Measurements from ENCODE around the gene ARHGEF18. TPM values are rescaled to one million over a fixed set of nuclear protein-coding genes. Genes with fewer than 3 reads are reported as not detected.
"Not testable (repeated sequence)": the region's sequence is repeated elsewhere in the genome, so short reads cannot be mapped to it uniquely, and the experiment has no call there.

ARHGEF18 gene
- 45.3 to 50.3 TPM (median 47.8 TPM) in 3 replicates for total RNA-seq

GRCh38 chr19:7348587-7349230 is at the start of gene ARHGEF18:
Gene ARHGEF18, plus strand, starts transcription at chr19:7348937. Its CDS starts 13,954 bp downstream, at chr19:7362891.
- H3K4me3 Mint-ChIP-seq: no peak within 1 kb of the TSS
- no peaks in the 10 kb centered on the region for H3K4me1 Mint-ChIP-seq
- no peak within 1 kb of the TSS for H3K27ac Mint-ChIP-seq
- H3K27me3 Mint-ChIP-seq (ENCODE audit: low read depth): peaks cover 5% of the 10 kb centered on the region
- H3K9me3 Mint-ChIP-seq: peaks cover 6% of the 10 kb centered on the region
- no peak for DNase-seq (ENCODE audit: low spot score in 2 of 2, unreplicated experiment in 2 of 2)
- TF ChIP-seq, protein P1, sequence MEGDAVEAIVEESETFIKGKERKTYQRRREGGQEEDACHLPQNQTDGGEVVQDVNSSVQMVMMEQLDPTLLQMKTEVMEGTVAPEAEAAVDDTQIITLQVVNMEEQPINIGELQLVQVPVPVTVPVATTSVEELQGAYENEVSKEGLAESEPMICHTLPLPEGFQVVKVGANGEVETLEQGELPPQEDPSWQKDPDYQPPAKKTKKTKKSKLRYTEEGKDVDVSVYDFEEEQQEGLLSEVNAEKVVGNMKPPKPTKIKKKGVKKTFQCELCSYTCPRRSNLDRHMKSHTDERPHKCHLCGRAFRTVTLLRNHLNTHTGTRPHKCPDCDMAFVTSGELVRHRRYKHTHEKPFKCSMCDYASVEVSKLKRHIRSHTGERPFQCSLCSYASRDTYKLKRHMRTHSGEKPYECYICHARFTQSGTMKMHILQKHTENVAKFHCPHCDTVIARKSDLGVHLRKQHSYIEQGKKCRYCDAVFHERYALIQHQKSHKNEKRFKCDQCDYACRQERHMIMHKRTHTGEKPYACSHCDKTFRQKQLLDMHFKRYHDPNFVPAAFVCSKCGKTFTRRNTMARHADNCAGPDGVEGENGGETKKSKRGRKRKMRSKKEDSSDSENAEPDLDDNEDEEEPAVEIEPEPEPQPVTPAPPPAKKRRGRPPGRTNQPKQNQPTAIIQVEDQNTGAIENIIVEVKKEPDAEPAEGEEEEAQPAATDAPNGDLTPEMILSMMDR (IDR thresholded peaks at IDR 0.05; ENCODE audit: unreplicated experiment): no peak
- H3K36me3 Mint-ChIP-seq: peaks cover 4% of the 10 kb centered on the region

DNA sequence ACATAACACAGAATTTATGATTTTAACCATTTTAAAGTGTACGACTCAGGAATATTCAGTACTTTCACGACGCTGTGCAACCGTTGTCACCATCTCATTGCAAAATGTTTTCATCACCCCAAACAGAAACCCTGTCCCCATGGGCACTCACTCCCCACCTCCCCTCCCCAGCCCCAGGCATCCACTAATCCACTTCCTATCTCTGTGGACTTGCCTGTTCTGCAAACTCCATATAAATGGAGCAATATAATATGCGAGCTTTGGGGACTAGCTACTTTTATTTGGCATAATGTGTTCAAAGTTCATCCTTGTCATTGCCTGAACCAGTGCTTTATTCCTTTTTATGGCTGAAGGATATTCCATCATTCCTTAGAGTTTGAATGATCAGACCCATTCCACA is 47.2 kb upstream of the ARHGEF18 start:
- no peak overlapping the region for H3K27ac Mint-ChIP-seq
- TF ChIP-seq, protein P1 (IDR thresholded peaks at IDR 0.05; ENCODE audit: unreplicated experiment): no peak
- peaks cover 17% of the 10 kb centered on the region for H3K27me3 Mint-ChIP-seq (ENCODE audit: low read depth)
- no peak for DNase-seq (ENCODE audit: low spot score in 2 of 2, unreplicated experiment in 2 of 2)
- no peaks in the 10 kb centered on the region for H3K9me3 Mint-ChIP-seq
- no peak overlapping the region for H3K4me3 Mint-ChIP-seq
- no peaks in the 10 kb centered on the region for H3K36me3 Mint-ChIP-seq
- peaks cover 2% of the 10 kb centered on the region for H3K4me1 Mint-ChIP-seq

DNA sequence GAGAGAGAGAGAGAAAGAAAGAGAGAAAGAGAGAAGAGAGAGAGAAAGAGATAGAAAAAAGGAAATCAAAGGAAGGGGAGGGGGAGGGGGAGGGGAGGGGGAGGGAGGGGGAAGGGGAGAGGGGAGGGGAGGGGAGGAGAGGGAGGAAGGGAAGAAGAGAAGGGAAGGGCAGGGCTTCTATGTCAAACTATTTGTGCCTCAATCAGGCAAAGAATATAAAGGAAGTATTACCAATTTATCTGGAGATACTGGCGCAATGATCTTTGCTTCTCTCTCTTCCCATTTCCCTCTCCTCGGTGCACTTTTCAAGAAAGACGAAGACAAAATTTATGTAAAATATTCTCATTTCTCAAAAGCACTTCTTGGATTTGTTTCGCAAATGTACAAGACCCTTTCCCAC is 45.3 kb upstream of the ARHGEF18 start:
- DNase-seq (ENCODE audit: low spot score in 2 of 2, unreplicated experiment in 2 of 2): no peak
- no peaks in the 10 kb centered on the region for H3K36me3 Mint-ChIP-seq
- TF ChIP-seq, protein P1 (IDR thresholded peaks at IDR 0.05; ENCODE audit: unreplicated experiment): no peak

DNA sequence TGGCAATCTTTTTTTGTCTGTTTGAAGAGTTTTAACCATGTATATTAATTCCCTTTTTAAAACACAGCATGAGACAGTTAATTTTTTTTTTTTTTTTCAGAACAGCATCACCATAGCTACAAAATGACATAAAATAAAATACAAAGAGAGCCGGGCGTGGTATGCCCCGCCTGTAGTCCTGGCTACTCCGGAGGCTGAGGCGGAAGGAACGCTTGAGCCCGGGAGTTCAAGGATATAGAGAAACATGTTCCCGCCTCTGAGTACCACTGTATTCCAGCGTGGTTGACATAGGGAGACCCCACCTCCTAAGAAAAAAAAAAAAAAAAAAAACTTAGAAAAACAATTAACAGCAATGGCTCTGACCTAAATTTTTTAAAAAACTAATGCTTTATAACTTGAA is 44.5 kb upstream of the ARHGEF18 start:
- Mint-ChIP-seq H3K27me3 (ENCODE audit: low read depth) (peaks cover 13% of the 10 kb centered on the region), H3K27ac (no peak overlapping the region), H3K4me1 (no peaks in the 10 kb centered on the region), H3K36me3 (no peaks in the 10 kb centered on the region), H3K9me3 (no peaks in the 10 kb centered on the region), H3K4me3 (no peak overlapping the region)
- DNase-seq (ENCODE audit: low spot score in 2 of 2, unreplicated experiment in 2 of 2): no peak
- TF ChIP-seq, protein P1 (IDR thresholded peaks at IDR 0.05; ENCODE audit: unreplicated experiment): no peak

More for the DNA sequence above, 45.3 kb upstream of the ARHGEF18 start:
- peaks cover 13% of the 10 kb centered on the region for H3K27me3 Mint-ChIP-seq (ENCODE audit: low read depth)
- H3K4me1 Mint-ChIP-seq: no peaks in the 10 kb centered on the region
- H3K4me3 Mint-ChIP-seq: no peak overlapping the region
- H3K9me3 Mint-ChIP-seq: no peaks in the 10 kb centered on the region
- H3K27ac Mint-ChIP-seq: no peak overlapping the region

GRCh38 chr19:7307590-7308218 is 41.0 kb upstream of the ARHGEF18 start:
- Mint-ChIP-seq H3K4me3 (no peak overlapping the region), H3K4me1 (no peaks in the 10 kb centered on the region), H3K9me3 (no peaks in the 10 kb centered on the region), H3K36me3 (no peaks in the 10 kb centered on the region), H3K27me3 (ENCODE audit: low read depth) (peaks cover 3% of the 10 kb centered on the region), H3K27ac (no peak overlapping the region)
- TF ChIP-seq, protein P1 (IDR thresholded peaks at IDR 0.05; ENCODE audit: unreplicated experiment): no peak
- DNase-seq (ENCODE audit: low spot score in 2 of 2, unreplicated experiment in 2 of 2): no peak

GRCh38 chr19:7308327-7308726 is 40.4 kb upstream of the ARHGEF18 start:
- H3K4me1 Mint-ChIP-seq; H3K4me3 Mint-ChIP-seq; DNase-seq (ENCODE audit: low spot score in 2 of 2, unreplicated experiment in 2 of 2); H3K9me3 Mint-ChIP-seq; H3K36me3 Mint-ChIP-seq; H3K27ac Mint-ChIP-seq; H3K27me3 Mint-ChIP-seq (ENCODE audit: low read depth): not testable (repeated sequence)
